Loucy (cell line): ENCODE measurements around the gene ATOSA.

ENCODE experiments used
- H2AFZ ChIP-seq: fragments of 200-600 bp; sonication (generic); 2 replicates; pipeline ENCODE4 v1.6.0; 2016; ENCODE audit warnings: antibody characterized with exemption, mild to moderate bottlenecking, low read length, moderate library complexity
- H3F3A ChIP-seq: fragments of 200-600 bp; 2 replicates; pipeline ENCODE4 v1.6.0; 2016; ENCODE audit warnings: antibody characterized with exemption, low read depth, mild to moderate bottlenecking
- H3K27me3 ChIP-seq: fragments of 200-600 bp; sonication (generic); 2 replicates; pipeline ENCODE4 v1.6.1; 2014; ENCODE audit warnings: low read length, mild to moderate bottlenecking; ENCODE audit not compliant: insufficient read depth, poor library complexity, severe bottlenecking
- H3K36me3 ChIP-seq: fragments of 200-600 bp; sonication (generic); 2 replicates; pipeline ENCODE4 v1.6.1; 2016; ENCODE audit warnings: low read length; ENCODE audit not compliant: insufficient read depth
- H3K4me1 ChIP-seq: fragments of 200-600 bp; sonication (generic); 2 replicates; pipeline ENCODE4 v1.5.1; 2014; ENCODE audit warnings: low read length, mild to moderate bottlenecking; ENCODE audit not compliant: insufficient read depth, poor library complexity, severe bottlenecking
- H3K4me2 ChIP-seq: fragments of 200-600 bp; sonication (generic); 2 replicates; pipeline ENCODE4 v1.6.0; 2014; ENCODE audit warnings: antibody characterized with exemption, low read length, low read depth, mild to moderate bottlenecking; ENCODE audit not compliant: poor library complexity, severe bottlenecking
- H3K4me3 ChIP-seq: fragments of 200-600 bp; sonication (generic); 2 replicates; pipeline ENCODE4 v1.5.1; 2014; ENCODE audit warnings: low read length, mild to moderate bottlenecking, mixed read lengths; ENCODE audit not compliant: poor library complexity, severe bottlenecking
- H3K79me2 ChIP-seq: fragments of 200-600 bp; sonication (generic); 2 replicates; pipeline ENCODE4 v1.6.1; 2014; ENCODE audit warnings: low read length; ENCODE audit not compliant: insufficient read depth
- H3K9ac ChIP-seq: fragments of 200-600 bp; sonication (generic); 2 replicates; pipeline ENCODE4 v1.6.0; 2014; ENCODE audit warnings: mild to moderate bottlenecking, low read depth, low read length, moderate library complexity; ENCODE audit not compliant: poor library complexity, severe bottlenecking
- H3K9me2 ChIP-seq: fragments of 200-600 bp; sonication (generic); replicated peaks from 2 replicates; pipeline ENCODE4 v1.6.1; 2016; ENCODE audit warnings: low read depth, low read length, mixed read lengths
- H3K9me3 ChIP-seq: fragments of 200-600 bp; sonication (generic); 2 replicates; pipeline ENCODE4 v1.6.1; 2014; ENCODE audit warnings: mild to moderate bottlenecking, antibody characterized with exemption, low read length, low read depth; ENCODE audit not compliant: insufficient read depth
- H4K20me1 ChIP-seq: fragments of 200-600 bp; sonication (generic); 2 replicates; pipeline ENCODE4 v1.6.0; 2014; ENCODE audit warnings: antibody characterized with exemption, low read length, mild to moderate bottlenecking; ENCODE audit not compliant: insufficient read depth, poor library complexity, severe bottlenecking
- EZH2phosphoT487 ChIP-seq: fragments of 200-600 bp; IDR thresholded peaks from 2 replicates; pipeline ENCODE4 v1.6.1; 2018; ENCODE audit warnings: antibody characterized with exemption, mild to moderate bottlenecking, moderate library complexity, borderline replicate concordance
- TF ChIP-seq, protein P1 (sequence below): fragments of 200-600 bp; sonication (generic); conservative IDR thresholded peaks from 2 replicates; pipeline ENCODE4 v1.5.1; 2014; ENCODE audit warnings: mild to moderate bottlenecking, antibody characterized with exemption, low read length

Gene ATOSA

DNA sequence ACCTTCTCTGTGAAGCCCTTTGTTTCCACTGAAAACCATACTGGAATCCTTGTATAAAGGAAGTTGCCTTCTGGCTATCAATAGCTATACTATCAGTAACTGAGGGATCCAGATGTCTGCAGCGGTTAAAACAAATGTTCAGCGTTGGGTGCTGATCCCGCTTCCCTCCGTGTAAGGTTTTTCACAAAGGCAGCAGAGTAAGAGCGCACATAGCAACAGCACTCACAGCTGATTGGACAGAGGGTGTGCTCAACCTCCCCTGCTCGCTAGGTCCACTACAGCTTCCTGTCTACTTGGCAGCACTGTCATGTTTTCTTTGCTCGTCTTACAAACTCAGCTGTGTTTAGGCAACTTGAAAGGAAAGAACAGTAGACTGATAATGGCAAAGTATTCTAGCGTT is 27.3 kb downstream of the ATOSA start:
- Histone ChIP-seq H3K9ac (peak overlapping the region; percentile 74), H2AFZ (peak overlapping the region; percentile 66), H3K79me2 (peaks cover 26% of the 10 kb centered on the region; the same call in 1 of the 2 replicates), H3K4me3 (peak overlapping the region; percentile 76), H3F3A (no peaks in the 10 kb centered on the region), H3K9me2 (no peaks in the 10 kb centered on the region), H4K20me1 (peaks cover 4% of the 10 kb centered on the region), H3K9me3 (no peaks in the 10 kb centered on the region), H3K4me2 (peak overlapping the region; percentile 83), H3K36me3 (peaks cover 6% of the 10 kb centered on the region; the same call in 1 of the 2 replicates), H3K27me3 (no peaks in the 10 kb centered on the region), H3K4me1 (peaks cover 45% of the 10 kb centered on the region)
- TF ChIP-seq, protein P1, sequence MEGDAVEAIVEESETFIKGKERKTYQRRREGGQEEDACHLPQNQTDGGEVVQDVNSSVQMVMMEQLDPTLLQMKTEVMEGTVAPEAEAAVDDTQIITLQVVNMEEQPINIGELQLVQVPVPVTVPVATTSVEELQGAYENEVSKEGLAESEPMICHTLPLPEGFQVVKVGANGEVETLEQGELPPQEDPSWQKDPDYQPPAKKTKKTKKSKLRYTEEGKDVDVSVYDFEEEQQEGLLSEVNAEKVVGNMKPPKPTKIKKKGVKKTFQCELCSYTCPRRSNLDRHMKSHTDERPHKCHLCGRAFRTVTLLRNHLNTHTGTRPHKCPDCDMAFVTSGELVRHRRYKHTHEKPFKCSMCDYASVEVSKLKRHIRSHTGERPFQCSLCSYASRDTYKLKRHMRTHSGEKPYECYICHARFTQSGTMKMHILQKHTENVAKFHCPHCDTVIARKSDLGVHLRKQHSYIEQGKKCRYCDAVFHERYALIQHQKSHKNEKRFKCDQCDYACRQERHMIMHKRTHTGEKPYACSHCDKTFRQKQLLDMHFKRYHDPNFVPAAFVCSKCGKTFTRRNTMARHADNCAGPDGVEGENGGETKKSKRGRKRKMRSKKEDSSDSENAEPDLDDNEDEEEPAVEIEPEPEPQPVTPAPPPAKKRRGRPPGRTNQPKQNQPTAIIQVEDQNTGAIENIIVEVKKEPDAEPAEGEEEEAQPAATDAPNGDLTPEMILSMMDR = no peak
- no peak for TF ChIP-seq EZH2phosphoT487

- H3K79me2 ChIP-seq = peaks cover 30% of the 10 kb centered on the region; the same call in 1 of the 2 replicates
- peak overlapping the region; percentile 74 for H3K9ac ChIP-seq
- H3F3A ChIP-seq = no peaks in the 10 kb centered on the region
- H3K4me2 ChIP-seq = peak overlapping the region; percentile 83
- no peaks in the 10 kb centered on the region for H3K27me3 ChIP-seq
- TF ChIP-seq EZH2phosphoT487 = no peak
- TF ChIP-seq, protein P1 = no peak
- peaks cover 4% of the 10 kb centered on the region for H4K20me1 ChIP-seq
- H3K9me2 ChIP-seq = no peaks in the 10 kb centered on the region
- peaks cover 45% of the 10 kb centered on the region for H3K4me1 ChIP-seq
- H2AFZ ChIP-seq = peak overlapping the region; percentile 66; the same call in 1 of the 2 replicates
- no peaks in the 10 kb centered on the region for H3K9me3 ChIP-seq
- H3K4me3 ChIP-seq = peak overlapping the region; percentile 76
- peaks cover 6% of the 10 kb centered on the region; the same call in 1 of the 2 replicates for H3K36me3 ChIP-seq
Measured at GRCh38 chr15:52651114-52651513, 28.1 kb downstream of the ATOSA start.

- no peak overlapping the region for H3K4me3 ChIP-seq
- H3K27me3 ChIP-seq = no peaks in the 10 kb centered on the region
- no peak overlapping the region for H3K9ac ChIP-seq
- no peaks in the 10 kb centered on the region for H3F3A ChIP-seq
- H2AFZ ChIP-seq = no peak overlapping the region
- peaks cover 24% of the 10 kb centered on the region; the same call in 1 of the 2 replicates for H3K79me2 ChIP-seq
- no peaks in the 10 kb centered on the region for H3K9me2 ChIP-seq
- H3K9me3 ChIP-seq = no peaks in the 10 kb centered on the region
- H3K4me1 ChIP-seq = peaks cover 45% of the 10 kb centered on the region
- peak overlapping the region; percentile 83 for H3K4me2 ChIP-seq
- 0 out of 2 replicates have a peak, but pooled peaks cover 3% of the 10 kb centered on the region for H3K36me3 ChIP-seq
- TF ChIP-seq, protein P1 = no peak
- no peak for TF ChIP-seq EZH2phosphoT487
- peaks cover 4% of the 10 kb centered on the region for H4K20me1 ChIP-seq
Measured at GRCh38 chr15:52649686-52650085, 29.5 kb downstream of the ATOSA start.
